HCEC 1CT (cell line): Measurements from ENCODE around the gene TUT1.

Source experiments
- DNase-seq: peaks from one replicate; pipeline ENCODE4 v3.0.0-alpha.2; 2017

TUT1 gene

GRCh38 chr11:62539238-62539925 lies 51.9 kb downstream of the TUT1 start:
- peak; percentile 85 for DNase-seq

DNA sequence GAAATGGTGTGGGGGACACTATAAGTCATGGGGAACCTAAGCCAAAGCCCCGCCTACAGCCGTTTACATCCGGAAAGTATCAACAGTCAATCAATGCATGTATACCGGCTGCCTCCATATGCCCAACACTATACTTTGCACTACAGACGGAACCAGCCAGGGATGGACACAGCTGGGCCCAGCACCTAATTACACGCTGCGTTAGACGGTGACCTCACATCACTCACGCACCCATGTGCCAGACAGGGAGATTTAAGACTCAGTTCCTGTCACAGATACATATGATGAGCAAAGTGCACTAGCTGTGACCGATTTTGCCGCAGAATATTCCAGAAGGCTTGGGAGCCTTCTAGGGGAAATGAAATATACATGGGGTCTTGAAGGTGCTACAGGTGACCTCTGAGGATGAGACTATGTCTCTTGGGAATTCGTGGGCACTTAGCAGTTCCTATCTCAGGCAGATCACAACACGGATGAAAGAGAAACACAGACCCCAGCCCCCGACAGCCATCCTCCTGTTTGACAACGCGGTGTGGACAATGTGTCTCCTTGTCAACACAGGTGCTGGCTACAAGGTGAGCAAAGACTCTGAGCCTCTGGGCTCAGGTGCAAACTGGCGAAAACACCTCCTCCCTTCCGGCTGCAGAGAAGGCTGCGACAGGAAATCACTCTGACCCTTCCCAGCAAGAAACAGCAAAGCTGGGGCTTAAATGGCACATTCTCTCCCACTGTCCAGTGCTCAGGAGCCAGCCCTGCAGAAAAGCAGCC lies 52.7 kb downstream of the TUT1 start:
- no peak for DNase-seq

- no peak for DNase-seq
Measured at GRCh38 chr11:62536301-62536957, 54.9 kb downstream of the TUT1 start.

DNA sequence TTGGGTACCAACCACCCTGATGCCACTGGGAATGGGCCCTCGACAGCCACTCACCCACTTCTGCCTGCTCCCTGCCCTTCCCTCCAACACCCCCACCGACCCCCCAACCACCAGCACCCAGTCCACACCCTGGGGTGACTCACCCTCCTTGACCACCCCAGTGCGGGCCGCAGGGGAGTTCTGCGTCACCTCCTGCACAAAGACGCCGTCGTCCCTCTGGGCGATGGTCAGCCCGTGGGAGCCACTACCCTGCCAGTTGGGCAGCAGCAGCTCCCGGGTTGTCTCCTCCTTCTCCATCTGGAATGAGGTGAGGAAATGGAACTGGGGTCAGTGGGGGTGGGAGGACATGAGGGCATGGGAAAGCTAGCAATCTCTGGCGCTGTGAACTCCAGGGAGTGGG lies 55.5 kb downstream of the TUT1 start:
- no peak for DNase-seq

DNA sequence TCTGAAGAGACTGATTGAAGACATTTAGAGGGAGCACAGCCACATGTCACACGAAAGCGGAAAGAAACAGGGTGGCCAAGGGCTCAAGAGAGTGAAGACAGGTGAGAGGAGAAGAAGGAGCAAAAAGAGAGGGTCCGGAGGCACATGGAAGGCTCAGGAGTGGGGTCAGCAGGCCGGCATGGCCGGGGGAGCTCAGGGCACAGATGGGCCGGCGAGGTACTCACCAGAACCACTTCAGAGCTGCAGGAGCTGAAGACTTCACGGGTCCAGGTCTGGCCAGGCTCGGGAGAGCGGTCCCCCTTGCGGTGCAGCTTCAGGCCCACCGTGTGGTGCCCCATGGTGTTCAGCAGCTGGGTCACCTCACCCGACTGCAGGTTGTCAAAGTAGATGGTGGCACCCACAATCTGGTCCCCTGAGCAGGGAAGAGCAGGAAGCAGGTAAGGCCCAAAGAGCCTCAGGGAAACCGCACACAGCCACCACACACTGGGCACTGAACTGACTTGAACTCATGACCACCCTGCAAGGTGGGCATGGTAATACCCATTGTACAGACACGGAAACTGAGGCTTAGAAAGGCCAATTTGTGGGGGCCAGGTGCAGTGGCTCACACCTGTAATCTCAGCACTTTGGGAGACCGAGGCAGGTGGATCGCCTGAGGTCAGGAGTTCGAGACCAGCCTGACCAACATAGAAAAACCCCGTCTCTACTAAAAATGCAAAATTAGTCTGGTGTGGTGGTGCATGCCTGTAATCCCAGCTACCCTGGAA lies 56.4 kb downstream of the TUT1 start:
- DNase-seq = no peak

DNA sequence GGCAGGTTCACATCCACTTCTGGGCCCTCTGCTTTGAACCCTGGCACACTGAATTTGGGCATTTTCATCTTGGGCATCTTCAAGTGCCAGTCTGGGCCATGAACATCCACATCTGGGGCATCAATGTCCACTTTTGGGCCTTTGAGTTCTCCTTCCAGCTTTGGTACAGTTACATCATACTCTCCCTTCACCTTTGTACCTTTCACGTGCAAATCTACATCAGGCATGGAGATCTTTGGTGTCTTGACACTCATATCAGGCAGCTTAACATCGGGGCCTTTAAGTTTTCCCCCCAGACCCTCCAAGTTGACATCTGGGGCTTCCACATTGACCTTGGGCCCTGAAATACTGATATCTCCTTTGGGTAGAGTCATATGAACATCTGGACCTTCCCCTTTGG lies 59.2 kb downstream of the TUT1 start:
- no peak for DNase-seq
